GM21786 (cell line): ENCODE results near the gene PHYH.
"Not testable (repeated sequence)": the region's sequence is repeated elsewhere in the genome, so short reads cannot be mapped to it uniquely, and the experiment has no call there.

Experiments
- ATAC-seq: cut with Tn5 transposase; IDR thresholded peaks from one replicate; pipeline ENCODE4 v1.9.1; 2021; ENCODE audit not compliant: unreplicated experiment

Gene PHYH

GRCh38 chr10:13321576-13321975 lies 21.7 kb upstream of the PHYH start:
- ATAC-seq = no peak

GRCh38 chr10:13319166-13319565 lies 19.3 kb upstream of the PHYH start:
- no peak for ATAC-seq

- no peak for ATAC-seq
These were observed 17.6 kb upstream of the PHYH start for GRCh38 chr10:13317474-13317873.

- no peak for ATAC-seq
These were observed 16.9 kb upstream of the PHYH start for GRCh38 chr10:13316635-13317311.

- no peak for ATAC-seq
These were observed 15.5 kb upstream of the PHYH start for GRCh38 chr10:13315361-13315760.

- ATAC-seq = no peak
These were observed 11.3 kb upstream of the PHYH start for GRCh38 chr10:13311177-13311575.

- no peak for ATAC-seq
These were observed 10.8 kb upstream of the PHYH start for GRCh38 chr10:13310518-13311176.

- ATAC-seq = no peak
These were observed 9.9 kb upstream of the PHYH start for GRCh38 chr10:13309792-13310191.

GRCh38 chr10:13308096-13308495 lies 8.2 kb upstream of the PHYH start:
- no peak for ATAC-seq

- no peak for ATAC-seq
These were observed 6.2 kb upstream of the PHYH start for GRCh38 chr10:13306103-13306502.

- ATAC-seq = no peak
These were observed 3.1 kb upstream of the PHYH start for GRCh38 chr10:13302821-13303555.

GRCh38 chr10:13298748-13299436 lies 972 bp downstream of the PHYH start:
- no peak for ATAC-seq

- ATAC-seq = no peak
These were observed 3.4 kb downstream of the PHYH start for GRCh38 chr10:13296476-13296875.

- ATAC-seq = no peak
These were observed 5.1 kb downstream of the PHYH start for GRCh38 chr10:13294784-13295183.

- no peak for ATAC-seq
These were observed 7.8 kb downstream of the PHYH start for GRCh38 chr10:13291821-13292773.

- ATAC-seq = no peak
These were observed 8.8 kb downstream of the PHYH start for GRCh38 chr10:13291061-13291460.

- ATAC-seq = no peak
These were observed 15.8 kb downstream of the PHYH start for GRCh38 chr10:13284050-13284449.

GRCh38 chr10:13282348-13282747 lies 17.5 kb downstream of the PHYH start:
- not testable (repeated sequence) for ATAC-seq

GRCh38 chr10:13276749-13277365 lies 23.0 kb downstream of the PHYH start:
- ATAC-seq = no peak

- not testable (repeated sequence) for ATAC-seq
These were observed 23.7 kb downstream of the PHYH start for GRCh38 chr10:13276146-13276545.
